Measurements from ENCODE around the gene DPP6.

DNA sequence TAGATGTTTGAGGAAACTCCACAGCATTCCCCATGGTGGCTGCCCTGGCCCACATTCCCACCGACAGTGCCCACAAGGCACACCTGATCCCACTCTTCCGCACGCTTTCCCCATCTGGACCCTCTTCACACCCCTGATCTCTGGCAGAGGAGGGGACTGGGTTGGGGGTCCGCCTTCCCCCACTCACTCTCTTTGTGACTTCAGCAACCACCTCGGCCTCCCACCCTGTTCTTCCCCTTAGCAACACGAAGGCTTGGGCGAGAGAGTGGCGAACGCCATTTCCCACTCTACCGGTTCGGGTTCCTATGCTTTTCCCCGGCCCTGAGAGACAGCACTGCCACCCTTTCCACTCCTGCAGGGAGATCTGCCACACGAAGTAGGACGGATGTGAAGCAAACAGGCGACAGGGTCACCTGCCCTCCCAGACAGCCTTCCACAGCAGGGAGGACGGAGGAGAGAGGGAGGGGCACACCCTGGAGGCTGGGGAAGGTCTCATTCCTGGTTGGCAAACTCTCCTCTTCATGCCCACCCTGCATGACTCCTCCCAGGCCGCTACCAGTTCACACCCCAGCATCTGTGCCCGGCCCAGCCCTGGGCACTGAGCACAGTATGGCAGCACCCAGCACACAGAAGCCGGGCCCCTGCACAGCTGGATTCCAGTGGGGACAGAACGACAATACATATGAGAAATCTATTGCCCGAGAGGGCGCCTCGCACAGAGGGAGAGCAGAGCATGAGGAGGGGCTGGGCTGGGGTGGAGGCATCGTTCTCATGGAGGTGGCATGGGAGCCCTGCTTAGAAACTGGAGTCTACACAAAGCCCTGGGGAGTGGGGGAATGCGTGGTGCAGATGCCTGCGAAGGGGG is 857.3 kb downstream of the DPP6 start:
- TF ChIP-seq, protein P1, sequence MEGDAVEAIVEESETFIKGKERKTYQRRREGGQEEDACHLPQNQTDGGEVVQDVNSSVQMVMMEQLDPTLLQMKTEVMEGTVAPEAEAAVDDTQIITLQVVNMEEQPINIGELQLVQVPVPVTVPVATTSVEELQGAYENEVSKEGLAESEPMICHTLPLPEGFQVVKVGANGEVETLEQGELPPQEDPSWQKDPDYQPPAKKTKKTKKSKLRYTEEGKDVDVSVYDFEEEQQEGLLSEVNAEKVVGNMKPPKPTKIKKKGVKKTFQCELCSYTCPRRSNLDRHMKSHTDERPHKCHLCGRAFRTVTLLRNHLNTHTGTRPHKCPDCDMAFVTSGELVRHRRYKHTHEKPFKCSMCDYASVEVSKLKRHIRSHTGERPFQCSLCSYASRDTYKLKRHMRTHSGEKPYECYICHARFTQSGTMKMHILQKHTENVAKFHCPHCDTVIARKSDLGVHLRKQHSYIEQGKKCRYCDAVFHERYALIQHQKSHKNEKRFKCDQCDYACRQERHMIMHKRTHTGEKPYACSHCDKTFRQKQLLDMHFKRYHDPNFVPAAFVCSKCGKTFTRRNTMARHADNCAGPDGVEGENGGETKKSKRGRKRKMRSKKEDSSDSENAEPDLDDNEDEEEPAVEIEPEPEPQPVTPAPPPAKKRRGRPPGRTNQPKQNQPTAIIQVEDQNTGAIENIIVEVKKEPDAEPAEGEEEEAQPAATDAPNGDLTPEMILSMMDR (IDR thresholded peaks at IDR 0.05): no peak
- no peak for TF ChIP-seq EP300 (IDR thresholded peaks at IDR 0.05)

Measured in ovary (tissue), 3 donors.